Endothelial cell of umbilical vein (primary cell): ENCODE data around the gene FCSK. TPM values are rescaled to one million over a fixed set of nuclear protein-coding genes. Genes with fewer than 3 reads are reported as not detected.

Source experiments
- BruUV-seq: library from RNA; stranded (reverse); fragments of 400-500 nt; replicated peaks from 2 replicates; lab custom pipeline; 2021; lab: Mats Ljungman, UMichigan
- CTCF ChIA-PET: fragments of 300-600, 350-600 bp; sonication (Branson Sonifier 250); formaldehyde crosslinking; loops from one replicate; lab custom pipeline; 2021; ENCODE audit warnings: antibody characterized with exemption, inconsistent platforms; lab: Charles Lee
- POLR2A ChIA-PET: fragments of 300-600, 350-600 bp; sonication (Branson Sonifier 250); formaldehyde crosslinking; loops from one replicate; lab custom pipeline; 2021; ENCODE audit warnings: antibody characterized with exemption, inconsistent platforms; lab: Charles Lee
- DNase-seq: peaks from one replicate; pipeline ENCODE4 v3.0.0-alpha.2; 2011; ENCODE audit warnings: low read depth, low spot score
- FAIRE-seq: peaks from 2 replicates; lab custom pipeline; 2011; peaks lifted over from hg19 to GRCh38; lab: Jason Lieb, UNC
- H2AFZ ChIP-seq: 2 replicates; pipeline ENCODE4 v1.6.0; 2012; ENCODE audit warnings: low read depth, low read length, control low read depth, inconsistent platforms
- H3K27ac ChIP-seq: 2 replicates; pipeline ENCODE4 v1.5.1; 2011; ENCODE audit warnings: low read depth, mild to moderate bottlenecking, control low read depth, low read length, moderate library complexity; ENCODE audit not compliant: insufficient read depth
- H3K27me3 ChIP-seq, 2 experiments: 2 replicates each; pipeline versions ENCODE4 v1.6.0 to v1.6.1; 2011; ENCODE audit warnings: low read length in 2 of 2, mixed read lengths in 1 of 2; ENCODE audit not compliant: control insufficient read depth in 2 of 2, insufficient read depth in 2 of 2
- H3K36me3 ChIP-seq, 2 experiments: 2 replicates in 1 of 2; 3 replicates in 1 of 2; pipeline ENCODE4 v1.5.1; 2011; ENCODE audit warnings: low read length in 2 of 2, mild to moderate bottlenecking in 1 of 2, moderate library complexity in 1 of 2; ENCODE audit not compliant: control insufficient read depth in 2 of 2, insufficient read depth in 2 of 2; ENCODE audit errors: extremely low read depth in 1 of 2
- H3K4me1 ChIP-seq: 3 replicates; pipeline ENCODE4 v1.5.1; 2011; ENCODE audit warnings: mild to moderate bottlenecking, low read length; ENCODE audit not compliant: control insufficient read depth, insufficient read depth; ENCODE audit errors: extremely low read depth
- H3K4me2 ChIP-seq: 2 replicates; pipeline ENCODE4 v1.6.1; 2011; ENCODE audit warnings: low read length, control low read depth, mixed read lengths; ENCODE audit not compliant: insufficient read depth
- H3K4me3 ChIP-seq, 3 experiments: fragments of 200-600 bp in 1 of 3; sonication (generic), shearing (Covaris generic) in 1 of 3; replicated peaks in 1 of 3; 2 replicates each; pipeline ENCODE4 v1.5.1; 2011 to 2016; ENCODE audit warnings: control low read depth in 3 of 3, low read length in 3 of 3, mild to moderate bottlenecking in 2 of 3, inconsistent platforms in 1 of 3, low read depth in 1 of 3, moderate library complexity in 1 of 3; ENCODE audit not compliant: insufficient read depth in 1 of 3
- H3K79me2 ChIP-seq: 2 replicates; pipeline ENCODE4 v1.6.0; 2012; ENCODE audit warnings: low read length, inconsistent platforms; ENCODE audit not compliant: control insufficient read depth, insufficient read depth
- H3K9ac ChIP-seq: replicated peaks from 2 replicates; pipeline ENCODE3; 2011; ENCODE audit warnings: low read length, control low read depth; ENCODE audit not compliant: insufficient read depth; ENCODE audit errors: extremely low read depth
- H3K9me1 ChIP-seq: replicated peaks from 3 replicates; pipeline ENCODE4 v1.6.0; 2011; ENCODE audit warnings: mild to moderate bottlenecking, low read length; ENCODE audit not compliant: control insufficient read depth, insufficient read depth; ENCODE audit errors: extremely low read depth
- H3K9me3 ChIP-seq: replicated peaks from 2 replicates; pipeline ENCODE4 v1.5.1; 2012; ENCODE audit warnings: low read length, inconsistent platforms; ENCODE audit not compliant: control insufficient read depth, insufficient read depth
- H4K20me1 ChIP-seq: replicated peaks from 2 replicates; pipeline ENCODE3; 2011; ENCODE audit warnings: mild to moderate bottlenecking, low read length; ENCODE audit not compliant: control insufficient read depth, insufficient read depth; ENCODE audit errors: extremely low read depth
- EZH2 ChIP-seq: IDR thresholded peaks from 2 replicates; pipeline ENCODE4 v1.6.1; 2012; ENCODE audit warnings: borderline replicate concordance, low read depth, mild to moderate bottlenecking, moderate library complexity, low read length, inconsistent platforms; ENCODE audit not compliant: severe bottlenecking
- FOS ChIP-seq: IDR thresholded peaks from 2 replicates; pipeline ENCODE4 v1.6.1; 2011; ENCODE audit warnings: mild to moderate bottlenecking, low read length, moderate library complexity, borderline replicate concordance; ENCODE audit not compliant: insufficient read depth
- GATA2 ChIP-seq: IDR thresholded peaks from 2 replicates; pipeline ENCODE4 v1.7.0; 2011; ENCODE audit warnings: low read depth, mild to moderate bottlenecking, moderate library complexity, mixed read lengths, low read length; ENCODE audit not compliant: insufficient read length, insufficient read depth
- JUN ChIP-seq: IDR thresholded peaks from 2 replicates; pipeline ENCODE4 v1.6.1; 2011; ENCODE audit warnings: borderline replicate concordance, low read depth; ENCODE audit not compliant: insufficient read length, insufficient read depth
- MAX ChIP-seq: IDR thresholded peaks from 2 replicates; pipeline ENCODE4 v1.6.1; 2011; ENCODE audit not compliant: insufficient read depth, insufficient read length
- MYC ChIP-seq: IDR thresholded peaks from one replicate; pipeline ENCODE4 v1.6.1; 2011; ENCODE audit warnings: mild to moderate bottlenecking, low read depth, low read length
- POLR2A ChIP-seq: IDR thresholded peaks from 2 replicates; pipeline ENCODE4 v1.6.1; 2012; ENCODE audit warnings: low read depth, mild to moderate bottlenecking, control low read depth, low read length
- POLR2AphosphoS5 ChIP-seq: IDR thresholded peaks from 2 replicates; pipeline ENCODE4 v1.6.1; 2012; ENCODE audit warnings: low read depth, mild to moderate bottlenecking, control low read depth, low read length, moderate library complexity; ENCODE audit not compliant: insufficient read depth
- dilution Hi-C: fragments of 300-500 bp; cut with MboI; formaldehyde crosslinking; loops from one replicate; pipeline ENCODE4 v1.15.0; 2019; ENCODE audit warnings: low sequenced_read_pairs; ENCODE audit not compliant: extremely low pct_ligation_motif_present
- intact Hi-C: fragments of 100-400 bp; cut with micrococcal nuclease; formaldehyde crosslinking; loops from one replicate; pipeline ENCODE4 v1.10.0; 2022
- polyA plus RNA-seq, 4 experiments: library from polyadenylated mRNA; depleted of rRNA in 3 of 4; stranded (reverse) in 3 of 4; unstranded in 1 of 4; fragments of >200 nt; gene quantifications; 2 replicates each; pipeline versions ENCODE4 v1.2.1 to v1.2.3, GENCODE V29; 2011 to 2012; ENCODE audit warnings: missing spikeins in 1 of 4
- total RNA-seq: library from RNA; stranded (reverse); gene quantifications from 2 replicates; pipeline ENCODE4 v1.2.3, GENCODE V29; 2021
- TF ChIP-seq, protein P1 (sequence below), 2 donors: IDR thresholded peaks; 1 replicate in 1 of 2; 2 replicates in 1 of 2; pipeline ENCODE4 v1.5.1; 2011; ENCODE audit warnings: low read length in 2 of 2, mild to moderate bottlenecking in 2 of 2, moderate library complexity in 2 of 2, control low read depth in 1 of 2, inconsistent platforms in 1 of 2, low read depth in 1 of 2; ENCODE audit not compliant: insufficient read depth in 1 of 2; ENCODE audit errors: extremely low read depth in 1 of 2

Gene FCSK
- total and polyA plus RNA-seq, 2 donors (not counting 3 experiments of a cell fraction or from before 2014, with no cell fraction given) = 12.4 to 18.0 TPM

DNA sequence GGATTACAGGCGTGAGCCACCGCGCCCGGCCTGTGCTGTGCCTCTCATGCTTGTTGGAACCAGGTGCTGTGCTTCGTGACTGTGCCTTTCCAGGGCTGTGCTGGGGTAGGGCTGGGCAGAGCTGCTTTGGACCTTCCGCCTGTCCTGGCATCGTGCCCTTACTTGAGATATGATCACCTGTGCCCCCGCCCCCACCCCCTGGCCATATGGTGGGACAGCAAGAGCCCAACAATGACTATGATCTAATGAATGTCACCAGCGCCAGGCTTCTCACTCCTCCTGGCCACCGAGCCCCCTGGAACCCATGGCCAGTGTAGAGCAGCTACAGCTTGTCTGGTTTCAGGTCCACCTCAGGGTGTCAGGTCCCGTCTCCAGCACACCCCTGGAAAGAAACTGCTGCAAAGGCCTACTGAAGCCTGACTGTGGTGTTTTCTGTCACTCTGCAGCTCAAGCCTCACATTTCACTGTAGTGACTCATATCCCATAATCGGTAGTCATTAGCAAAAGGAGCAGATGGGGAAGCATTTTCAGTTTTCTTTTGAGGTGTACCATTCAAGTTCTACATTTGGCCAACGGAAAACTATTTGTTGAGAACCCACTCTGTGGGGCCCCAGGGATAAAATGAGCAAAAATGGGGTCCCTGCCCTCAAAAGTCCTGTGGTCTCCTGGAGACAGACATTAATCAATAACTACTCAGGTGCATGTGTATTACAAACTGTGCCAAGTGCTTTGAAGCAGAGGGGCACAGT, 22.1 kb downstream of the FCSK start:
- no peak overlapping the region for H3K4me3 ChIP-seq
- peak; percentile 67 for DNase-seq
- dilution Hi-C loops (no loop called here), intact Hi-C loops (loop anchor here (1.0 to 2.0 kb wide), 2 partner anchors 48 to 96 kb away; no protein-coding TSS in a partner anchor)
- TF ChIP-seq POLR2AphosphoS5 (peak; percentile 70), JUN (peak; percentile 86), MAX (no peak), FOS (peak; percentile 85)
- H3K9me3 ChIP-seq = no peaks in the 10 kb centered on the region
- peaks cover 0 to 12% of the 10 kb centered on the region in 2 experiments for H3K36me3 ChIP-seq
- H3K9me1 ChIP-seq = no peaks in the 10 kb centered on the region
- H3K79me2 ChIP-seq = no peaks in the 10 kb centered on the region
- BruUV-seq = no TSS peak
- H4K20me1 ChIP-seq = no peaks in the 10 kb centered on the region
- peak; percentile 99 for FAIRE-seq
- POLR2A ChIA-PET = no interaction called here
- no peak overlapping the region for H2AFZ ChIP-seq
- H3K9ac ChIP-seq = no peak overlapping the region
- CTCF ChIA-PET = interaction anchor here (0.6 to 1.8 kb wide), 6 partner anchors 22 to 106 kb away, joined by 3 to 6 read pairs (median 3); partner anchors contain the start of gene FCSK
- H3K4me1 ChIP-seq = peaks cover 23% of the 10 kb centered on the region
- no peaks in the 10 kb centered on the region for H3K27me3 ChIP-seq
- H3K4me2 ChIP-seq = peak overlapping the region; percentile 56
- peak overlapping the region; percentile 14 for H3K27ac ChIP-seq

- CTCF ChIA-PET = interaction anchor here (1.2 kb wide), 3 partner anchors 24 to 176 kb away, joined by 3 to 5 read pairs (median 4); partner anchors contain the start of gene FCSK
Observed at GRCh38 chr16:70478169-70478568, 23.8 kb downstream of the FCSK start.

More at GRCh38 chr16:70478169-70478568, 23.8 kb downstream of the FCSK start:
- no peak overlapping the region for H2AFZ ChIP-seq
- H3K27ac ChIP-seq = no peak overlapping the region
- H3K79me2 ChIP-seq = no peaks in the 10 kb centered on the region
- intact Hi-C loops = no loop called here
- no peaks in the 10 kb centered on the region for H3K9me1 ChIP-seq
- no TSS peak for BruUV-seq
- POLR2A ChIA-PET = interaction anchor here (0.6 kb wide), 1 partner anchor 40 kb away, joined by 3 read pairs; no protein-coding TSS in a partner anchor
- TF ChIP-seq FOS (no peak), EZH2 (no peak), POLR2AphosphoS5 (no peak), POLR2A (no peak), MYC (no peak), MAX (no peak), JUN (no peak), GATA2 (no peak)
- TF ChIP-seq, protein P1, sequence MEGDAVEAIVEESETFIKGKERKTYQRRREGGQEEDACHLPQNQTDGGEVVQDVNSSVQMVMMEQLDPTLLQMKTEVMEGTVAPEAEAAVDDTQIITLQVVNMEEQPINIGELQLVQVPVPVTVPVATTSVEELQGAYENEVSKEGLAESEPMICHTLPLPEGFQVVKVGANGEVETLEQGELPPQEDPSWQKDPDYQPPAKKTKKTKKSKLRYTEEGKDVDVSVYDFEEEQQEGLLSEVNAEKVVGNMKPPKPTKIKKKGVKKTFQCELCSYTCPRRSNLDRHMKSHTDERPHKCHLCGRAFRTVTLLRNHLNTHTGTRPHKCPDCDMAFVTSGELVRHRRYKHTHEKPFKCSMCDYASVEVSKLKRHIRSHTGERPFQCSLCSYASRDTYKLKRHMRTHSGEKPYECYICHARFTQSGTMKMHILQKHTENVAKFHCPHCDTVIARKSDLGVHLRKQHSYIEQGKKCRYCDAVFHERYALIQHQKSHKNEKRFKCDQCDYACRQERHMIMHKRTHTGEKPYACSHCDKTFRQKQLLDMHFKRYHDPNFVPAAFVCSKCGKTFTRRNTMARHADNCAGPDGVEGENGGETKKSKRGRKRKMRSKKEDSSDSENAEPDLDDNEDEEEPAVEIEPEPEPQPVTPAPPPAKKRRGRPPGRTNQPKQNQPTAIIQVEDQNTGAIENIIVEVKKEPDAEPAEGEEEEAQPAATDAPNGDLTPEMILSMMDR (IDR thresholded peaks at IDR 0.05; ENCODE audit: extremely low read depth in 1 of 2, insufficient read depth in 1 of 2, low read depth in 1 of 2, low read length in 2 of 2) = no peak
- dilution Hi-C loops = no loop called here
- no peaks in the 10 kb centered on the region for H3K9me3 ChIP-seq
- H3K27me3 ChIP-seq = no peaks in the 10 kb centered on the region
- no peak overlapping the region for H3K4me3 ChIP-seq
- H4K20me1 ChIP-seq = no peaks in the 10 kb centered on the region
- peaks cover 0 to 22% of the 10 kb centered on the region in 2 experiments for H3K36me3 ChIP-seq
- H3K4me2 ChIP-seq = no peak overlapping the region
- no peak for FAIRE-seq
- peaks cover 23% of the 10 kb centered on the region for H3K4me1 ChIP-seq
- H3K9ac ChIP-seq = no peak overlapping the region
- DNase-seq = no peak
